GM12878 (cell line): ENCODE measurements around the gene CACNA1S. TPM values are rescaled to one million over a fixed set of nuclear protein-coding genes. Genes with fewer than 3 reads are reported as not detected.

Experiments
- ATAC-seq: fragments of 200-7000 bp; cut with Tn5 transposase; 3 replicates; pipeline ENCODE4 v1.9.1; 2020; ENCODE audit warnings: mild to moderate bottlenecking, moderate library complexity
- BruUV-seq: library from RNA; stranded (reverse); fragments of 400-500 nt; replicated peaks from 2 replicates; lab custom pipeline; 2021; lab: Mats Ljungman, UMichigan
- CTCF ChIA-PET: fragments of 300-600 bp; sonication (Branson Sonifier 250); formaldehyde crosslinking; extraction: SDS; loops from one replicate; lab custom pipeline; 2021; ENCODE audit warnings: inconsistent platforms; lab: Yijun Ruan, JAX
- POLR2A ChIA-PET: fragments of 350-600 bp; formaldehyde crosslinking; extraction: SDS; loops from one replicate; lab custom pipeline; 2021; ENCODE audit warnings: inconsistent platforms; lab: Charles Lee
- RAD21 ChIA-PET: fragments of 300-600 bp; sonication (Branson Sonifier 250); formaldehyde crosslinking; loops from one replicate; lab custom pipeline; 2023; ENCODE audit warnings: antibody characterized with exemption; ENCODE audit not compliant: unreplicated experiment; lab: Charles Lee
- SMC1A ChIA-PET: fragments of 300-600 bp; sonication (Branson Sonifier 250); formaldehyde crosslinking; loops from one replicate; lab custom pipeline; 2023; ENCODE audit not compliant: unreplicated experiment, uncharacterized antibody; lab: Charles Lee
- DNase-seq: peaks from one replicate; pipeline ENCODE4 v3.0.0-alpha.2; 2011; ENCODE audit warnings: low read depth, low spot score
- FAIRE-seq: peaks from 3 replicates; lab custom pipeline; 2011; peaks lifted over from hg19 to GRCh38; lab: Jason Lieb, UNC
- H2AFZ ChIP-seq: 2 replicates; pipeline ENCODE4 v1.6.0; 2011; ENCODE audit warnings: low read depth, low read length, control low read depth; ENCODE audit not compliant: control insufficient read depth
- H3K27ac ChIP-seq: 2 replicates; pipeline ENCODE4 v1.5.1; 2011; ENCODE audit warnings: control low read depth; ENCODE audit not compliant: control insufficient read depth, insufficient read depth
- H3K27me3 ChIP-seq, 2 experiments: replicated peaks in 1 of 2; 2 replicates each; pipeline versions ENCODE4 v1.6.0 to v1.6.1; 2011; ENCODE audit warnings: low read length in 1 of 2; ENCODE audit not compliant: control insufficient read depth in 2 of 2, insufficient read depth in 2 of 2
- H3K36me3 ChIP-seq, 2 experiments: 2 replicates each; pipeline ENCODE4 v1.5.1; 2011; ENCODE audit warnings: low read length in 1 of 2; ENCODE audit not compliant: control insufficient read depth in 2 of 2, insufficient read depth in 2 of 2
- H3K4me1 ChIP-seq: 2 replicates; pipeline ENCODE4 v1.6.1; 2011; ENCODE audit warnings: mild to moderate bottlenecking, low read length, moderate library complexity, mixed read lengths; ENCODE audit not compliant: control insufficient read depth, insufficient read depth
- H3K4me2 ChIP-seq: 2 replicates; pipeline ENCODE4 v1.6.0; 2011; ENCODE audit warnings: control low read depth; ENCODE audit not compliant: control insufficient read depth, insufficient read depth
- H3K4me3 ChIP-seq: fragments of 200-600 bp; sonication (generic); 2 replicates; pipeline ENCODE4 v1.5.1; 2016
- H3K79me2 ChIP-seq: 2 replicates; pipeline ENCODE4 v1.6.0; 2011; ENCODE audit warnings: low read length; ENCODE audit not compliant: control insufficient read depth, insufficient read depth
- H3K9ac ChIP-seq: 2 replicates; pipeline ENCODE4 v1.8.0; 2011; ENCODE audit warnings: low read length, control low read depth, mixed read lengths; ENCODE audit not compliant: control insufficient read depth, insufficient read depth
- H3K9me3 ChIP-seq: replicated peaks from 3 replicates; pipeline ENCODE4 v1.5.1; 2011; ENCODE audit warnings: mild to moderate bottlenecking, low read length; ENCODE audit not compliant: control insufficient read depth, insufficient read depth
- H4K20me1 ChIP-seq: 2 replicates; pipeline ENCODE4 v1.6.0; 2011; ENCODE audit not compliant: control insufficient read depth, insufficient read depth
- BMI1 ChIP-seq: fragments of 450-650 bp; IDR thresholded peaks from 2 replicates; pipeline ENCODE4 v1.6.1; 2016; ENCODE audit warnings: mild to moderate bottlenecking, moderate library complexity, borderline replicate concordance
- CUX1 ChIP-seq: IDR thresholded peaks from 2 replicates; pipeline ENCODE4 v1.6.1; 2012; ENCODE audit warnings: improper control_type of control experiment, low read depth, low read length; ENCODE audit not compliant: insufficient replicate concordance
- E4F1 ChIP-seq: fragments of 450-650 bp; IDR thresholded peaks from 2 replicates; pipeline ENCODE4 v1.6.1; 2018; ENCODE audit warnings: borderline replicate concordance, mild to moderate bottlenecking; ENCODE audit not compliant: partially characterized antibody
- EP300 ChIP-seq, 2 experiments: fragments of 150-350 bp in 1 of 2; IDR thresholded peaks; 2 replicates each; pipeline ENCODE4 v1.6.1; 2011 to 2012; ENCODE audit warnings: low read depth in 2 of 2, low read length in 2 of 2, borderline replicate concordance in 1 of 2, improper control_type of control experiment in 1 of 2, inconsistent platforms in 1 of 2; ENCODE audit not compliant: control insufficient read depth in 1 of 2
- IKZF2 ChIP-seq, 2 experiments: fragments of 450-650 bp; IDR thresholded peaks; 2 replicates each; pipeline ENCODE4 v1.6.1; 2017; ENCODE audit warnings: mild to moderate bottlenecking in 2 of 2, moderate library complexity in 2 of 2
- MTA2 ChIP-seq: fragments of 450-650 bp; IDR thresholded peaks from 2 replicates; pipeline ENCODE4 v1.6.1; 2016; ENCODE audit warnings: low read depth, mild to moderate bottlenecking, moderate library complexity
- MYC ChIP-seq: IDR thresholded peaks from 2 replicates; pipeline ENCODE4 v1.6.1; 2011; ENCODE audit warnings: mild to moderate bottlenecking, low read length, moderate library complexity, inconsistent platforms; ENCODE audit not compliant: insufficient read depth, insufficient replicate concordance, insufficient read length, severe bottlenecking
- PML ChIP-seq: IDR thresholded peaks from 2 replicates; pipeline ENCODE4 v1.6.1; 2012; ENCODE audit warnings: low read length, inconsistent platforms
- RAD51 ChIP-seq: fragments of 450-650 bp; IDR thresholded peaks from 2 replicates; pipeline ENCODE4 v1.6.1; 2016; ENCODE audit warnings: moderate library complexity, mild to moderate bottlenecking, inconsistent platforms
- SMAD5 ChIP-seq: IDR thresholded peaks from 2 replicates; pipeline ENCODE4 v1.6.1; 2016; ENCODE audit warnings: antibody characterized with exemption, low read depth
- SREBF1 ChIP-seq: IDR thresholded peaks from 2 replicates; pipeline ENCODE4 v1.6.1; 2012; ENCODE audit warnings: mild to moderate bottlenecking, low read length
- SRF ChIP-seq, 2 experiments: IDR thresholded peaks; 2 replicates each; pipeline ENCODE4 v1.6.1; 2011; ENCODE audit warnings: low read depth in 2 of 2, low read length in 2 of 2, mild to moderate bottlenecking in 1 of 2, moderate library complexity in 1 of 2
- TCF3 ChIP-seq: IDR thresholded peaks from 2 replicates; pipeline ENCODE4 v1.6.1; 2012; ENCODE audit warnings: low read depth, mild to moderate bottlenecking, low read length, borderline replicate concordance; ENCODE audit not compliant: insufficient read depth
- TCF7 ChIP-seq: IDR thresholded peaks from 2 replicates; pipeline ENCODE4 v1.6.1; 2014; ENCODE audit warnings: antibody characterized with exemption, borderline replicate concordance
- WGBS: methylation state at CpG from one replicate; pipeline ENCODE4 v1.1.6; 2016; ENCODE audit warnings: low lambda C conversion rate; ENCODE audit not compliant: insufficient replicate concordance, insufficient coverage; ENCODE audit errors: missing lambda C conversion rate; 5-methylcytosine and 5-hydroxymethylcytosine counted together
- in situ Hi-C: fragments of 300-500 bp; cut with MboI; formaldehyde crosslinking; loops from 9 replicates; pipeline ENCODE4 v1.14.3; 2018; ENCODE audit warnings: mixed read lengths
- intact Hi-C: fragments of 100-400 bp; cut with micrococcal nuclease; formaldehyde crosslinking; loops from one replicate; pipeline ENCODE4 v1.14.2; 2022; ENCODE audit not compliant: unreplicated experiment
- polyA plus RNA-seq, 11 experiments: library from polyadenylated mRNA; depleted of rRNA in 4 of 11; unstranded in 6 of 11; stranded (reverse) in 5 of 11; fragments of >200 nt; fragmentation: Nextera tagmentation in 4 of 11; fragmentation: Illumina TruSeq in 1 of 11; extraction: Ambion mirVana in 4 of 11; extraction: Trizol in 1 of 11; gene quantifications; 1 replicate in 1 of 11; 2 replicates in 10 of 11; pipeline versions ENCODE4 v1.2.1 to v1.2.3, GENCODE V29; 2011 to 2016; ENCODE audit warnings: inconsistent platforms in 2 of 11, missing spikeins in 2 of 11, low read depth in 1 of 11
- total RNA-seq, 4 experiments: library from RNA; depleted of rRNA in 3 of 4; stranded (reverse); fragments of >200 nt in 3 of 4; fragmentation: Illumina TruSeq in 1 of 4; extraction: Trizol in 1 of 4; gene quantifications; 2 replicates each; pipeline versions ENCODE4 v1.2.1 to v1.2.3, GENCODE V29; 2013 to 2021

CACNA1S gene
- total and polyA plus RNA-seq, 10 of the 15 experiments (the other 5 are each of a cell fraction or from before 2014, with no cell fraction given), result under 0.01 to 0.04 (median 0.02) TPM; not detected in 6

GRCh38 chr1:201091256-201091655 is 21.0 kb downstream of the CACNA1S start:
- no peaks in the 10 kb centered on the region for H4K20me1 ChIP-seq
- BruUV-seq, result no TSS peak
- in situ Hi-C loops, result no loop called here
- SMC1A ChIA-PET, result no interaction called here
- ATAC-seq, result no peak
- CTCF ChIA-PET, result interaction anchor here (1.2 to 1.4 kb wide), 2 partner anchors 26 to 111 kb away, joined by 3 to 5 read pairs; no protein-coding TSS in a partner anchor
- RAD21 ChIA-PET, result interaction anchor here (1.0 kb wide), 1 partner anchor 120 kb away, joined by 3 read pairs; no protein-coding TSS in a partner anchor
- intact Hi-C loops, result no loop called here
- no peak for FAIRE-seq
- H3K27ac ChIP-seq, result no peak overlapping the region
- no peaks in the 10 kb centered on the region for H3K9me3 ChIP-seq
- H3K27me3 ChIP-seq, result peaks cover 0 to 2% of the 10 kb centered on the region in 2 experiments; a peak in 3 of 4 replicates
- no peak overlapping the region for H2AFZ ChIP-seq
- no peak overlapping the region for H3K4me3 ChIP-seq
- no peak overlapping the region for H3K4me2 ChIP-seq
- no peak overlapping the region for H3K9ac ChIP-seq
- POLR2A ChIA-PET, result interaction anchor here (0.8 kb wide), 1 partner anchor 40 kb away, joined by 3 read pairs; no protein-coding TSS in a partner anchor
- no peaks in the 10 kb centered on the region; the same call in 1 of the 2 replicates for H3K4me1 ChIP-seq
- H3K79me2 ChIP-seq, result no peaks in the 10 kb centered on the region
- no peaks in the 10 kb centered on the region for H3K36me3 ChIP-seq
- WGBS, result 35% methylated on average over 4 of the region's 4 CpGs
- no peak for DNase-seq
- no peak for TF ChIP-seq IKZF2 (IDR thresholded peaks at IDR 0.05)
- no peak for TF ChIP-seq TCF7
- no peak for TF ChIP-seq CUX1
- TF ChIP-seq EP300 (IDR thresholded peaks at IDR 0.05; ENCODE audit: borderline replicate concordance in 1 of 2, control insufficient read depth in 1 of 2, low read depth in 2 of 2, low read length in 2 of 2), result no peak
- no peak for TF ChIP-seq BMI1
- no peak for TF ChIP-seq MYC
- no peak for TF ChIP-seq MTA2
- no peak for TF ChIP-seq PML
- TF ChIP-seq RAD51, result no peak
- no peak for TF ChIP-seq SREBF1
- no peak for TF ChIP-seq E4F1
- no peak for TF ChIP-seq SMAD5
- TF ChIP-seq SRF (IDR thresholded peaks at IDR 0.05; ENCODE audit: low read depth in 2 of 2, low read length in 2 of 2), result no peak
- no peak for TF ChIP-seq TCF3
